H1 (cell line): Measurements from ENCODE around the gene OR1I1. TPM values are rescaled to one million over a fixed set of nuclear protein-coding genes. Genes with fewer than 3 reads are reported as not detected.

Experiments used
- CTCF ChIA-PET: fragments of 300-600 bp; sonication (Branson Sonifier 250); formaldehyde crosslinking; loops from one replicate; lab custom pipeline; 2021; ENCODE audit not compliant: partially characterized antibody; lab: Charles Lee
- POLR2A ChIA-PET: fragments of 300-600 bp; sonication (Branson Sonifier 250); formaldehyde crosslinking; loops from one replicate; lab custom pipeline; 2021; ENCODE audit warnings: inconsistent platforms; ENCODE audit not compliant: partially characterized antibody; lab: Charles Lee
- DNase-seq, 2 experiments: peaks; one replicate each; pipeline versions ENCODE4 v3.0.0 to v3.0.0-alpha.2; 2010 to 2022; ENCODE audit warnings: low spot score in 2 of 2, low read depth in 1 of 2, mixed read lengths in 1 of 2
- FAIRE-seq: peaks from 2 replicates; lab custom pipeline; 2011; peaks lifted over from hg19 to GRCh38; lab: Jason Lieb, UNC
- H2AFZ ChIP-seq: 2 replicates; pipeline ENCODE4 v1.8.1; 2012; ENCODE audit warnings: low read length, inconsistent platforms
- H2AK5ac ChIP-seq: 2 replicates; pipeline ENCODE4 v1.6.1; 2013; ENCODE audit warnings: low read depth, low read length
- H2BK120ac ChIP-seq: replicated peaks from 2 replicates; pipeline ENCODE3; 2013; ENCODE audit warnings: low read depth, low read length, inconsistent platforms
- H2BK12ac ChIP-seq: 2 replicates; pipeline ENCODE4 v1.6.1; 2013; ENCODE audit warnings: low read depth, low read length
- H2BK15ac ChIP-seq: 2 replicates; pipeline ENCODE4 v1.6.1; 2013; ENCODE audit warnings: low read length
- H2BK20ac ChIP-seq: 2 replicates; pipeline ENCODE4 v1.6.1; 2013; ENCODE audit warnings: low read length
- H2BK5ac ChIP-seq: 2 replicates; pipeline ENCODE4 v1.6.1; 2013; ENCODE audit warnings: low read depth, low read length
- H3K14ac ChIP-seq: 2 replicates; pipeline ENCODE4 v1.6.1; 2013; ENCODE audit warnings: inconsistent platforms; ENCODE audit not compliant: insufficient read length
- H3K18ac ChIP-seq: 2 replicates; pipeline ENCODE4 v1.6.1; 2013; ENCODE audit warnings: low read length; ENCODE audit errors: extremely low read depth
- H3K23ac ChIP-seq: 2 replicates; pipeline ENCODE4 v1.6.1; 2013; ENCODE audit warnings: inconsistent platforms; ENCODE audit not compliant: insufficient read length
- H3K23me2 ChIP-seq: 2 replicates; pipeline ENCODE4 v1.6.1; 2013; ENCODE audit warnings: low read depth, low read length
- H3K27ac ChIP-seq: 2 replicates; pipeline ENCODE4 v1.6.1; 2011; ENCODE audit warnings: low read depth, low read length, inconsistent platforms
- H3K27me3 ChIP-seq, 4 experiments: replicated peaks in 1 of 4; 1 replicate in 1 of 4; 2 replicates in 3 of 4; pipeline versions ENCODE4 v1.6.1 to v1.8.1; 2011 to 2013; ENCODE audit warnings: low read length in 3 of 4, mild to moderate bottlenecking in 3 of 4, inconsistent platforms in 2 of 4, mixed read lengths in 2 of 4, moderate library complexity in 1 of 4; ENCODE audit not compliant: control insufficient read depth in 3 of 4, insufficient read depth in 3 of 4; ENCODE audit errors: extremely low read depth in 1 of 4
- H3K36me3 ChIP-seq, 4 experiments: 2 replicates each; pipeline versions ENCODE4 v1.6.1 to v1.8.1; 2011 to 2013; ENCODE audit warnings: mild to moderate bottlenecking in 4 of 4, low read length in 3 of 4, moderate library complexity in 2 of 4, control low read depth in 1 of 4, inconsistent platforms in 1 of 4; ENCODE audit not compliant: insufficient read depth in 4 of 4, control insufficient read depth in 2 of 4
- H3K4ac ChIP-seq: replicated peaks from 2 replicates; pipeline ENCODE3; 2013; ENCODE audit warnings: low read length, low read depth, mixed read lengths, inconsistent platforms; ENCODE audit not compliant: insufficient read length
- H3K4me1 ChIP-seq, 4 experiments: replicated peaks in 1 of 4; 1 replicate in 1 of 4; 2 replicates in 3 of 4; pipeline versions ENCODE4 v1.6.1 to v1.8.1; 2011 to 2013; ENCODE audit warnings: low read length in 3 of 4, inconsistent platforms in 2 of 4, mixed read lengths in 1 of 4; ENCODE audit not compliant: insufficient read depth in 4 of 4, control insufficient read depth in 3 of 4
- H3K4me2 ChIP-seq, 2 experiments: 2 replicates each; pipeline versions ENCODE4 v1.6.1 to v1.8.1; 2011 to 2013; ENCODE audit warnings: low read depth in 2 of 2, low read length in 2 of 2, control low read depth in 1 of 2, inconsistent platforms in 1 of 2, mild to moderate bottlenecking in 1 of 2; ENCODE audit not compliant: insufficient read depth in 1 of 2
- H3K4me3 ChIP-seq, 4 experiments: fragments of 200-600, 300-600 bp in 1 of 4; sonication (generic), shearing (Covaris generic), sonication (Bioruptor Twin) in 1 of 4; 2 replicates each; pipeline versions ENCODE4 v1.5.1 to v1.8.1; 2011 to 2016; ENCODE audit warnings: low read length in 4 of 4, low read depth in 3 of 4, control low read depth in 2 of 4, inconsistent platforms in 2 of 4, mild to moderate bottlenecking in 2 of 4, mixed read lengths in 1 of 4, moderate library complexity in 1 of 4; ENCODE audit not compliant: insufficient read depth in 2 of 4; ENCODE audit errors: extremely low read depth in 1 of 4
- H3K56ac ChIP-seq: replicated peaks from 2 replicates; pipeline ENCODE3; 2013; ENCODE audit warnings: low read depth, mild to moderate bottlenecking, mixed read lengths, low read length, inconsistent platforms; ENCODE audit not compliant: insufficient read length
- H3K79me1 ChIP-seq: 2 replicates; pipeline ENCODE4 v1.6.1; 2013; ENCODE audit warnings: low read depth, low read length, control low read depth
- H3K79me2 ChIP-seq, 2 experiments: 2 replicates each; pipeline versions ENCODE4 v1.6.1 to v1.8.1; 2012 to 2013; ENCODE audit warnings: low read length in 2 of 2, mild to moderate bottlenecking in 2 of 2, inconsistent platforms in 1 of 2; ENCODE audit not compliant: insufficient read depth in 2 of 2, control insufficient read depth in 1 of 2
- H3K9ac ChIP-seq, 4 experiments: replicated peaks in 1 of 4; 1 replicate in 1 of 4; 2 replicates in 3 of 4; pipeline versions ENCODE4 v1.6.1 to v1.8.1; 2011 to 2013; ENCODE audit warnings: low read depth in 3 of 4, low read length in 3 of 4, control low read depth in 2 of 4, mild to moderate bottlenecking in 2 of 4, moderate library complexity in 2 of 4, inconsistent platforms in 1 of 4; ENCODE audit errors: extremely low read depth in 1 of 4
- H3K9me3 ChIP-seq, 2 experiments: 2 replicates each; pipeline versions ENCODE4 v1.6.1 to v1.8.1; 2012 to 2013; ENCODE audit warnings: mild to moderate bottlenecking in 2 of 2, moderate library complexity in 2 of 2, control low read depth in 1 of 2, inconsistent platforms in 1 of 2, low read depth in 1 of 2, low read length in 1 of 2, mixed read lengths in 1 of 2; ENCODE audit not compliant: insufficient read depth in 2 of 2
- H4K20me1 ChIP-seq, 2 experiments: replicated peaks in 1 of 2; 2 replicates each; pipeline versions ENCODE3 to v1.8.1; 2011 to 2013; ENCODE audit warnings: inconsistent platforms in 2 of 2, low read length in 2 of 2, mild to moderate bottlenecking in 1 of 2; ENCODE audit not compliant: insufficient read depth in 2 of 2, control insufficient read depth in 1 of 2
- H4K5ac ChIP-seq: 2 replicates; pipeline ENCODE4 v1.6.1; 2013; ENCODE audit warnings: low read length, low read depth, mixed read lengths, inconsistent platforms; ENCODE audit not compliant: insufficient read length
- H4K8ac ChIP-seq: 2 replicates; pipeline ENCODE4 v1.8.0; 2013; ENCODE audit warnings: mild to moderate bottlenecking, moderate library complexity, low read length, inconsistent platforms; ENCODE audit not compliant: insufficient read depth; ENCODE audit errors: extremely low read depth
- H4K91ac ChIP-seq: replicated peaks from 2 replicates; pipeline ENCODE3; 2013; ENCODE audit warnings: low read length, mixed read lengths, inconsistent platforms; ENCODE audit not compliant: insufficient read length
- BCL11A ChIP-seq, 2 experiments: IDR thresholded peaks; one replicate each; pipeline ENCODE4 v1.6.1; 2011; ENCODE audit warnings: low read depth in 2 of 2, low read length in 2 of 2, mild to moderate bottlenecking in 2 of 2
- HDAC2 ChIP-seq, 2 experiments: fragments of 300-600 bp in 1 of 2; sonication (generic) in 1 of 2; IDR thresholded peaks; 2 replicates each; pipeline ENCODE4 v1.6.1; 2011 to 2012; ENCODE audit warnings: low read depth in 2 of 2, low read length in 2 of 2, mild to moderate bottlenecking in 2 of 2, moderate library complexity in 2 of 2, borderline replicate concordance in 1 of 2, inconsistent platforms in 1 of 2
- POLR2AphosphoS5 ChIP-seq: IDR thresholded peaks from 2 replicates; pipeline ENCODE4 v1.6.1; 2011; ENCODE audit warnings: low read depth, low read length
- SP2 ChIP-seq: IDR thresholded peaks from 2 replicates; pipeline ENCODE4 v1.6.1; 2012; ENCODE audit warnings: mild to moderate bottlenecking, low read length, inconsistent platforms
- whole genome bisulfite sequencing, 2 experiments: shearing (Covaris generic) in 1 of 2; methylation state at CpG; one replicate each; pipeline versions ENCODE4 v1.1.6 to v1.1.7; 2013 to 2015; ENCODE audit warnings: low lambda C conversion rate in 2 of 2, mixed read lengths in 2 of 2, inconsistent platforms in 1 of 2, low coverage in 1 of 2, missing lambda C conversion rate in 1 of 2; ENCODE audit not compliant: insufficient replicate concordance in 2 of 2, insufficient coverage in 1 of 2, insufficient read length in 1 of 2; ENCODE audit errors: extremely low coverage in 1 of 2, missing lambda C conversion rate in 1 of 2; 5-methylcytosine and 5-hydroxymethylcytosine counted together
- polyA plus RNA-seq, 7 experiments: library from polyadenylated mRNA; depleted of rRNA in 3 of 7; stranded (reverse) in 5 of 7; unstranded in 2 of 7; fragments of >200 nt in 5 of 7; fragments of 200-250 nt in 2 of 7; gene quantifications; 1 replicate in 5 of 7; 2 replicates in 1 of 7; 4 replicates in 1 of 7; pipeline versions ENCODE4 v1.2.1 to v1.2.3, GENCODE V29; 2011 to 2013; ENCODE audit warnings: missing spikeins in 2 of 7, mixed read lengths in 2 of 7
- total RNA-seq: library from RNA; stranded (reverse); fragmentation: NEBNext Ultra II Directional; extraction: Animal tissue kit (Norgen Biotek cat#: 25700); gene quantifications from 2 replicates; pipeline ENCODE4 v1.2.1, GENCODE V29; 2021

OR1I1 gene
- total and polyA plus RNA-seq, 2 of the 8 experiments (the other 6 are each of a cell fraction or from before 2014, with no cell fraction given): not detected

DNA sequence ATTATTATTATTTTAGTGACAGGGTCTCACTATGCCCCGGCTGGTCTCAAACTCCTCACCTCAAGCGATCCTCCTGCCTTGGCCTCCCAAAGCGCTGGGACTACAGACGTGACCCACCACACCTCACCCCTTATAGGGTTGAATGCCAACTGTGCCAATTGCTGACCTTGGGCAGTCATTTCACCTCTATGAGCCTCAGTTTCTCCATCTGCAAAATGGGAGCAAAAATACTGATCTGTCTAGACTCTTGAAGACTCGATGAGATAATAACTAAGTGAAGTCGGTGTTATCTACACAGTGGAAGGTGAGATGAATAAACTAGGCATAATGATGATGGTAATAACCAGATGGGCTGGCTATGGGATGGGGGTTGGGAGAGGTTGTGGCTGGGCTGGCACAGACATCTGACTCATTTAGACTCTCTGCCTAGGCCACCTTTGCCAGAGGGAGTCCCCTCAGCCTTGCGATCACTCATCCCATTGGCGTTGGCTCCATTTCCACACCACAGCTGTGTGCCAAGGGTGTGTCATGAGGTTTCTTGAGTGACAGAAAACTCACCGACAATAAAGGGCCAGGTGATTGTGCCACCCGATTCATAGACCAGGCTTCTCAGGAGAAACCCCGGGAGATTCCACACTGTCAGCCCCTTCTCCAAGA, 33.0 kb upstream of the OR1I1 start, which contains the start of gene CASP14:
CASP14 (plus strand) TSS at position 596 of the 657 bp plus-strand sequence. CDS start 2,772 bp downstream, outside the sequence.
- H3K79me2 ChIP-seq: no peaks in the 10 kb centered on the region
- H3K56ac ChIP-seq: no peak within 1 kb of the TSS
- FAIRE-seq (no peak), DNase-seq (no peak)
- H2BK12ac ChIP-seq: no peak within 1 kb of the TSS
- peaks cover 60% of the 10 kb centered on the region in 2 experiments for H3K9me3 ChIP-seq
- POLR2A ChIA-PET: no interaction called here
- TF ChIP-seq BCL11A (IDR thresholded peaks at IDR 0.05; ENCODE audit: low read depth in 2 of 2, low read length in 2 of 2): no peak
- no peak for TF ChIP-seq HDAC2 (IDR thresholded peaks at IDR 0.05; ENCODE audit: borderline replicate concordance in 1 of 2, low read depth in 2 of 2, low read length in 2 of 2)
- TF ChIP-seq SP2: no peak
- no peak for TF ChIP-seq POLR2AphosphoS5
- 84% methylated on average over 11 of the region's 11 CpGs; no CpG with 5 or more reads in 1 of the 2 experiments for WGBS, 2 experiments
- no peak within 1 kb of the TSS for H3K4me3 ChIP-seq
- no peak within 1 kb of the TSS for H3K4me2 ChIP-seq
- no peaks in the 10 kb centered on the region for H3K36me3 ChIP-seq
- no peak within 1 kb of the TSS for H3K4ac ChIP-seq
- no peak within 1 kb of the TSS for H3K23ac ChIP-seq
- H4K20me1 ChIP-seq: no peaks in the 10 kb centered on the region
- CTCF ChIA-PET: interaction anchor here (0.6 to 1.2 kb wide), 2 partner anchors 9 to 106 kb away, joined by 3 to 4 read pairs; no protein-coding TSS in a partner anchor
- no peak within 1 kb of the TSS for H2AK5ac ChIP-seq
- no peak within 1 kb of the TSS for H2AFZ ChIP-seq
- no peak within 1 kb of the TSS for H3K27ac ChIP-seq
- peaks cover 5% of the 10 kb centered on the region; the same call in 1 of the 2 replicates for H3K23me2 ChIP-seq
- H4K8ac ChIP-seq: no peak within 1 kb of the TSS
- no peak within 1 kb of the TSS for H3K18ac ChIP-seq
- no peak within 1 kb of the TSS for H2BK5ac ChIP-seq
- no peaks in the 10 kb centered on the region for H3K27me3 ChIP-seq
- H2BK15ac ChIP-seq: no peak within 1 kb of the TSS
- no peak within 1 kb of the TSS for H3K14ac ChIP-seq
- H3K4me1 ChIP-seq: no peaks in the 10 kb centered on the region
- H3K9ac ChIP-seq: no peak within 1 kb of the TSS
- no peak within 1 kb of the TSS for H2BK120ac ChIP-seq
- no peak within 1 kb of the TSS for H4K5ac ChIP-seq
- no peak within 1 kb of the TSS for H2BK20ac ChIP-seq
- no peaks in the 10 kb centered on the region for H3K79me1 ChIP-seq
- H4K91ac ChIP-seq: no peak within 1 kb of the TSS
